ENCODE measurements around the gene MRPS7.

MRPS7 gene

DNA sequence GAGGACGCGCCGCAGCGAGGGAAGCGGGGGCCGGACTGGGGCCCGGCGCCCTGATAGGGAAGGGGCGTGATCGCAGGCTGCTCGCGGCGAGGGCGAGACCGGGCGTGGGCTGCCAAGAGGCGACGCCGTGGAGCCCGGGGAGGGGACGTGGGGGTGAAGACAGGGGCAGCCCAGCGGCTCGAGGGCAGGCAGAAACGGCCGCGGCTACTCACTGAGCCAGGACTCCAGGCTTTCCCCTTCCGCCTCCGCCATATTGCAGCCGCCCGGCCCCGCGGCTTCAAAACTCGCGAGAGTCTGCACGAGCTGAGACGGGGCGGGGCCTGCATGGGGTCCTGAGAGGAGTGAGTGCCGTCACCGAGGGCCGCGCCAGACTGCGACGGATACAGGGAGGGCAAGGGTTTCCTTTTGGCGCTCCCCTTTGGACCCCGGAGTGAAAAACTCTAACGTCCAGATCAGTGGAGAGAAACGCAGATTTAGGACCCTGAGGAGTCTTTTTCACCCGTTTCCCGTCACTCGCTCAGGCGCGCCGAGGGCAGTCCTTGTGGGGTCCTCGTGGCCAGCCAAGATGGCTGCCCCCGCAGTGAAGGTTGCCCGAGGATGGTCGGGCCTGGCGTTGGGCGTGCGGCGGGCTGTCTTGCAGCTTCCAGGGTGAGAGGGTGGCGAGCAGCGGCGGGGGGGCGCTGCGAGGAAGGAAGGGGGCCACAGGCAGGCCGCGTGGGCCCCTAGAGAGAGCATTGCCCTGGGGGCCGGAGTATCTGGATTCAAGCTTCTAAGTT is at the start of gene MRPS7, which contains the start of gene GGA3:
Gene MRPS7, plus strand, starts transcription at position 544 of the 776 bp plus-strand sequence. Its CDS starts 22 bp downstream, at position 566.
Gene GGA3, minus strand, starts transcription at position 271 of the 776 bp plus-strand sequence. Its CDS starts 19 bp downstream, at position 252.
- peak; percentile 97 to 99 (median 99) for DNase-seq

GRCh38 chr17:75218131-75218530 is 43.5 kb upstream of the MRPS7 start:
- no peak for DNase-seq

DNA sequence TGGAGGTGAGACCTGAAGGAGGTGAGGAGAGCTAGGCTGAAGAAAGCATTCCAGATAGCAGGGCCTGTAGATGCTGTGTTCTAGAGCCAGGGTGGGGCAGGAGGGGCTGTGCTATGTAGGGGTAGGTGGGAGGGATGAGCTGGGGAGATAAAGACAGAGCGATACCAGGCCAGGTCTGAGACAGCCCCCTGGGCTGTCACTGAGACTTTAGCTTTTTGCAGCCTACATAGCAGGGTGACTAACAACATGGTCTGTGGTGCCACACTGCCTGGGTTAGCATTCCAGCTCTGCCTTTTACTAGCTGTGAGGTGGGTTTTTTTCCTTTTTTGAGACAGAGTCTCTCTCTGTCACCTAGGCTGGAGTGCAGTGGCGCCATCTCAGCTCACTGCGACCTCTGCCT is 41.9 kb upstream of the MRPS7 start:
- no peak for DNase-seq

- no peak for DNase-seq
Measured at GRCh38 chr17:75225016-75225415, 36.7 kb upstream of the MRPS7 start.

DNA sequence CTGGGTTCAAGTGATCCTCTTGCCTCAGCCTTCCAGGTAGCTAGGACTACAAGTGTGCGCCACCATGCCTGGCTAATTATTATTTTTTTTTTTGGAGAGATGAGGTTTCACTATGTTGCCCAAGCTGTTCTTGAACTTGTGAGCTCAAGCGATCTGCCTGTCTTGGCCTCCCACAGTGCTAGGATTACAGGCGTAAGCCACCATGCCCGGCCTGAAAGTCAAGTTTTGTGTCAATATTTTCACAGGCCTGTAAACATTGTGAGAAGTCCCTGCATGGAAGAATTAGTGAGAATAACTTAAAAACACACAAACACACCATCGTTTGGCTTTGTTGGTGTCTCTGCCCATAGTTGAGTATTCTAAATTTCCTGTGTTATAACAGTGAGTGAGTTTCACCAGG is 34.0 kb upstream of the MRPS7 start:
- DNase-seq, result no peak

- DNase-seq, result peak; percentile 85 to 92 (median 90)
Measured at GRCh38 chr17:75228305-75228704, 33.4 kb upstream of the MRPS7 start.

DNA sequence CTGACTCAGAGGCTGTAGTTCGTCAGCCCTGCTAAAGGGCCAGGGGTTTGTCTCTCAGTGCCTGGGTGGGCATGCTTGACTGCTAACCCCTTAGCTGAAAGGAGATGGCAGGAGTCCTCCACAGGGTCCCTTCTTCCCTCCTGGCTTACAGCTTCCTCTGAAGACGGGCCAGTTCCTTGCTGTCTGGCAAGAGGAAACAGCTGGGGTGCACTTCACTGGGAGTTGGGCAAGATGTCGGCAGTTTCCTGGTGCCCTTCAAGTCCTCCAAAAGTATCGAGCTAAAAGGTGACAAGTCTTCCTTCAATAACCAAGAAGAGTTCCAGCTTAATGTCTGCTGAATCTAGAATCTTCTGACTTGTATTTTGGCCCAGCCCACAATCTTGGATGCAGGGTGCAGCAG is 32.8 kb upstream of the MRPS7 start:
- DNase-seq, result peak; percentile 49 to 64 (median 51)

DNA sequence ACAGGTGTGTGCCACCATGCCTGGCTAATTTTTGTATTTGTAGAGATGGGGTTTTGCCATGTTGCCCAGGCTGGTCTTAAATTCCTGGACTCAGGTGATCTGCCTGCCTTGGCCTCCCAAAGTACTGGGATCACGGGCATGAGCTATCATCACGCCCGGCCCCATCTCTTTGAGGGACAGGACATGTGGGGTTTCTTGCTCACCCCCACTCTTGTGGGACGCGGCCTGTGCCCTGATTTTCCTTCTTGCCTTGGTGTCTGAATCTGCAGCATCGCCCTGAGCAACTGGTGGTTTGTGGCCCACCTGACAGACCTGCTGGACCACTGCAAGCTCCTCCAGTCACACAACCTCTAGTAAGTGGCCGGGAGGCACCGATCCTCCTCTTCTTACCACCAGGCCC is 30.6 kb upstream of the MRPS7 start:
- DNase-seq, result no peak

- DNase-seq, result no peak
Measured at GRCh38 chr17:75231741-75232464, 29.8 kb upstream of the MRPS7 start.

DNA sequence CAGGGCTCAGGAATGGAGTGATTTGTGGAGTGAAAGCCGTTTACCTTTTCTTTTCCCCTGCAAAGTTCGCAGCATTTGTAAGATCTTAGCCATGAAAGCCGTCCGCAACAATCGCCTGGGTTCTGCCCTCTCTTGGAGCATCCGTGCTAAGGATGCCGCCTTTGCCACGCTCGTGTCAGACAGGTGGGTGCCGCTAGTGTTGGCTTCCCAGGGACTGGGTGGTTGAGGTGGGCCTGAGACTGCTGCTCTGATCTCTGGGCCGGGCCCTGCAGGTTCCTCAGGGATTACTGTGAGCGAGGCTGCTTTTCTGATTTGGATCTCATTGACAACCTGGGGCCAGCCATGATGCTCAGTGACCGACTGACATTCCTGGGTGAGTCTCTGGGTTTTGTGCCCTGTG is 28.9 kb upstream of the MRPS7 start:
- DNase-seq, result no peak

- no peak for DNase-seq
Measured at GRCh38 chr17:75237100-75238014, 24.3 kb upstream of the MRPS7 start.

DNA sequence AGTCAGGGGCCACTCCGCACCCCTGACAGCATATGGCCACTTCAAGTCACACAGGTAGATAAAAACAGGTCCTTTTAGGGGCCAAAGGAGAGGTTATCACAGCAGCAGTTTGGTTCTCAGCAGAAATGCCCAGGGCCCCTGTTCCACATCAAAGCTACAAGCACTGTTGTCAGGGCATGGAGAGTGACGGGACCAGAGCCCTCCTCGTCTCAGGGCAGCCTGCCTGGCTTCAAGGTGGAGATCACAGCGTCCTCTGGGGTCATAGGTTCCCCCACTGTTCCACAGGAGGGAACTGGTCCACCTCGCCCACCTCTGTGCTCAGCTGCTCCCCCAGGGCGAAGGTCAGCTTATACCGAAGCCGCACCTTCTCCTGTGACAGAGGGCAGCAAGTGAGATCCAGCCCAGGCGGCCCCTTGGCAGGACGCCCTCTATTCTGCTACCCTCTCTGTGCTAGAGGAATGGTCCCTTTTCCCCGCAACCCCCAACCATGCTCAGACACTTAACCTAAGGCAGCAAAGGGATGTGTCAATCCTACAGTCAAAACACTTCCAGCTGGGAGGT is 23.6 kb upstream of the MRPS7 start:
- DNase-seq, result no peak

DNA sequence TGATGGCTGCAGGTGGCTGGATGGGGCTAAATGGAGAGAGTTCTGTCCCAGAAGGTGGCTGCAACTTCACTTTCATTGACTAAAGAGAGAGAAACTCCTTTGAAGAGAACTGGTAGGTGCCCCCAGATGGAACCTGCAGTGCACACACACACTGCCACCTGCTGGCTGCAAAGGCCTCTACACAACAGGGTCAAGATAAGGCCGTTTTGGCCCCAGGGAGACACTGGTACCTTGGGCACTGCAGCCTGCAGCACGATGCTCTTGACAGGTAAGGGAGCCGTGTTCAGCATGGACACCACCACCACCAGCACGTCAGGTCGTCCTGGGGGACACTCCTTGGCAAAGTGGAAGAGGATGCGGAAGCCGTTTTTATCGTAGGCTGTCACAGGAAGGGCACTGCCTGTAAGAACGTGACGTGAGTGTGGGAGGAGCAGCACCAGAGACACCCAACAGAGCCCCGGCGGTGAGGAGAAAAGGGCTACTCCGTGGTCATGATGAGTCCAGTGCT is 22.9 kb upstream of the MRPS7 start:
- DNase-seq, result peak; percentile 74 to 79 (median 78)

GRCh38 chr17:75239214-75239613 is 22.5 kb upstream of the MRPS7 start:
- no peak for DNase-seq

- no peak for DNase-seq
Measured at GRCh38 chr17:75239778-75240393, 21.8 kb upstream of the MRPS7 start.

GRCh38 chr17:75240394-75241142 is 21.1 kb upstream of the MRPS7 start:
- peak; percentile 46 to 67 (median 57) for DNase-seq

- no peak for DNase-seq
Measured at GRCh38 chr17:75241143-75241430, 20.6 kb upstream of the MRPS7 start.

DNA sequence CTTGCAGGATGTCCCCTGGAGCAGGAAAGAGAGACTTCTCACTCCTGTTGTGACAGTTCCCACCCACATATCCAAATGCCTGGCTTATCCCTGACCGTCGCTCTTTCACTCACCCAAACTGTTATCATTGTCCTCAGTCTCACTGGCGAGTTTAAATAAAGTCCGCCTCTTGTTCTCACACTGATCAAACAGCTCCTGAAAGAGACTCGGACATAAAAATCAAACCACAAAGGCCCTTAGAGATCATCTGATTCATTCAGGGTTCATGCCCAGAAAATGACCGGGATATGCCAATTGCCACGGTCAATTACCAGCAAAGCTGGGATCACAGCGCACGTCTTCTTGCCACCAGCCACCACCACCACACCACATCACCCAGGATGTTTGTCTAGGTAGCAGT is 20.2 kb upstream of the MRPS7 start:
- DNase-seq, result no peak

- no peak for DNase-seq
Measured at GRCh38 chr17:75241996-75242460, 19.7 kb upstream of the MRPS7 start.

DNA sequence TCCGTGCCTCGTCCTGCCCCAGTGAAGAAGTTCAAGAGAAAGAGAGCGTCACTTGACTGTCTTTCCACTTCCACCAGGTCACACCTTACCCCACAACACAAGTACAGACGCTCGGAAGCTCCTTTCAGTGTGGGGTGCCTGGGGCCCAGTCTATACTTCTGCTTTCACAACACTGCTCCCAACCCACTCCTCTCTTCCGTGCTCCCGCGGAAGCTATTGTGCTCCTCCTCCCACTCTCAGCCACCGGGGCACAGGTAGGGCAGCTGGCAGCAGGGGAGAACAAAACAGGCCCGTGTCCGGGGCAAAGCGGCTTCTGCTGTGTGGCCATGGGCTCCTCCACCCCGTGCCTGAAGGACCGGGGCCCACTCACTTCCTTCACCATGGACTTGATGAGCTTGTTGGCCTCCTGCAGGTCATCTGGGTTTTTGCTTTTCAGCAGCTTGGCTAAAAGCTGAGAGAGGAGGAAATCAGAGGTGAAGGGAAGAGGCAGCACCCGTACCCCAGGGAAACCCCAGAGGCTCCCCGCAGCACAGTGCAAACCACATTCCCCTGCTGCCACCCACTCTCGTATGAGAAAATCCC is 19.1 kb upstream of the MRPS7 start:
- DNase-seq, result peak; percentile 44 to 62 (median 50)
